ENCODE results near the gene CALCOCO1.
A peak's percentile ranks its signal among the peaks of the same experiment; 100 is the strongest.

CALCOCO1 gene

DNA sequence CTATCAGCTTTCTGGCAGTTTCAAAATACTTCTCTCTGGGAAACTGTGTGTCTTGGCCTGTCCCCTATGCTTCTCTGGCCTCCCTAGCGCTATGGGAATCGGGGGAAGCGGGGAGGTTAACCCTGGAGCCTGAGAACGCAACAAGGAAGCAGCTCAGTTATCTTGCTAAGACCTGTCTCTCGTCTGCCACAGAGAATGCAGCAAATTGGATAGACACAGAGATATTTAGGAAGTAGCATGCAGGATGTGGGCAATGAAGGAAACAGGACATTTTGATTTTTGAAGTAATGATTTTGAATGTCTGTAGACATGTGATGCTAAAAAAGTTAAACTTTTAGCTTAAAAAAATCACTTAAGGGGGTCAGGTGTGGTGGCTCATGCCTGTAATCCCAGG, 6.6 kb upstream of the CALCOCO1 start:
- Histone ChIP-seq H2BK15ac (ENCODE audit: low read depth, poor library complexity, severe bottlenecking) (no peak overlapping the region), H2BK12ac (ENCODE audit: low read length in 2 of 2) (no peak overlapping the region), H3K14ac (ENCODE audit: low read length in 2 of 2) (no peak overlapping the region), H3K4me2 (ENCODE audit: low read length, poor library complexity, severe bottlenecking) (no peak overlapping the region), H3K18ac (ENCODE audit: low read depth in 1 of 2, low read length in 2 of 2) (no peak overlapping the region), H2AK5ac (ENCODE audit: low read length, severe bottlenecking) (no peak overlapping the region), H3K23ac (ENCODE audit: low read length in 2 of 2) (no peak overlapping the region), H3K4ac (ENCODE audit: low read depth in 1 of 2, low read length in 2 of 2) (no peak overlapping the region), H3K79me1 (replicated peaks; ENCODE audit: low read length, poor library complexity, severe bottlenecking) (no peaks in the 10 kb centered on the region), H3K4me3 (ENCODE audit: insufficient read depth in 1 of 2, low read depth in 1 of 2, low read length in 2 of 2) (no peak overlapping the region), H4K91ac (ENCODE audit: low read length) (no peak overlapping the region), H2BK120ac (ENCODE audit: low read depth, low read length) (no peak overlapping the region), H3K27ac (ENCODE audit: low read length, poor library complexity, severe bottlenecking) (no peak overlapping the region), H2AFZ (ENCODE audit: low read depth, low read length) (no peak overlapping the region), H3K27me3 (ENCODE audit: control insufficient read depth in 1 of 2, insufficient read depth in 1 of 2, low read length in 2 of 2) (peaks cover 38 to 48% of the 10 kb centered on the region in 2 experiments), H4K8ac (ENCODE audit: low read length) (no peak overlapping the region), H2BK5ac (ENCODE audit: low read depth, low read length, poor library complexity, severe bottlenecking) (no peak overlapping the region), H3K9me3 (ENCODE audit: control insufficient read depth, low read length) (no peaks in the 10 kb centered on the region), H3K9ac (ENCODE audit: low read length) (no peak overlapping the region), H3K4me1 (ENCODE audit: control insufficient read depth, insufficient read depth, low read depth, low read length) (peaks cover 9% of the 10 kb centered on the region), H3K36me3 (ENCODE audit: control insufficient read depth in 1 of 2, insufficient read depth in 2 of 2, low read depth in 1 of 2, low read length in 2 of 2) (no peaks in the 10 kb centered on the region)
- WGBS = 59% methylated on average over 5 of the region's 5 CpGs
- no peak for DNase-seq

DNA sequence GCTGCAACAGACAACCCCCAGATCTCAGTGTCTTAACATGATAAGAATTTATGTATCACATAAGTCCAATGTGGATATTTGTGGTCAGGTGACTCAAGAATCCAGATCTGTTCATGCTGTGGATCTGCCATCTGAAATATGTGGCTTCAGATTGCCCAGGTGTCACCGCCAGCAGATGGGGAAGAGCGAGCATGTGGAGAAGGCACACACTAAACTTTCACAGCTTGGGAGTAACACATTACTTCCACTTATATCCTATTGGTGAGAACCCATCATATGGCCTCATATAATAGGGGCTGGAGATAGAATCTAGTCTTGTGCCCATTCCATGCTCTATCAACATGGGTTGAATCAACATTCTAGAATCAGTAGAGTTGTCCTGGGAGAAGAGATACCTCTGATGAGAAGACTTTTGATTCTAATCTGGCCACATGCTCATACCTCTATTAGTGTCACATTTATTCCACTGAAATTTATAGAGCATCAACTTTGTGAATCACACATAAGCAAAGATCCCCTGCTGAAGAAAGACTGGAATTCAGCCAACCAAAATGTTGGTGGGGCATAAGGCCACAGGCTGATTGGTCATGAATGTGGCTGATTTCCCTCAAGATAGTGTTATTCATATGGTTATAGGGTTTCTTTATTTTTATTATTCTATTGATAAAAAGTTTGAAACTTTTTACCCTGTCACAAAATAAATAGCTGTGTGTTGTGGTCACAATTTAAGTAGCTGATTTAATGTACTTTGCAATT, 6.0 kb upstream of the CALCOCO1 start:
- no peak for DNase-seq
- no peak overlapping the region for H3K14ac ChIP-seq (ENCODE audit: low read length in 2 of 2)
- H3K4me1 ChIP-seq (ENCODE audit: control insufficient read depth, insufficient read depth, low read depth, low read length) = peaks cover 5% of the 10 kb centered on the region
- H3K9ac ChIP-seq (ENCODE audit: low read length) = no peak overlapping the region
- H3K4ac ChIP-seq (ENCODE audit: low read depth in 1 of 2, low read length in 2 of 2) = no peak overlapping the region
- H4K91ac ChIP-seq (ENCODE audit: low read length) = no peak overlapping the region
- WGBS = no CpG with 5 or more reads among the region's 2 CpGs
- H3K79me1 ChIP-seq (replicated peaks; ENCODE audit: low read length, poor library complexity, severe bottlenecking) = no peaks in the 10 kb centered on the region
- no peak overlapping the region for H2AK5ac ChIP-seq (ENCODE audit: low read length, severe bottlenecking)
- no peak overlapping the region for H2AFZ ChIP-seq (ENCODE audit: low read depth, low read length)
- H2BK15ac ChIP-seq (ENCODE audit: low read depth, poor library complexity, severe bottlenecking) = no peak overlapping the region
- no peak overlapping the region for H3K18ac ChIP-seq (ENCODE audit: low read depth in 1 of 2, low read length in 2 of 2)
- no peak overlapping the region for H2BK12ac ChIP-seq (ENCODE audit: low read length in 2 of 2)
- H3K9me3 ChIP-seq (ENCODE audit: control insufficient read depth, low read length) = no peaks in the 10 kb centered on the region
- H2BK5ac ChIP-seq (ENCODE audit: low read depth, low read length, poor library complexity, severe bottlenecking) = no peak overlapping the region
- no peak overlapping the region for H3K4me3 ChIP-seq (ENCODE audit: insufficient read depth in 1 of 2, low read depth in 1 of 2, low read length in 2 of 2)
- peaks cover 33 to 42% of the 10 kb centered on the region in 2 experiments for H3K27me3 ChIP-seq (ENCODE audit: control insufficient read depth in 1 of 2, insufficient read depth in 1 of 2, low read length in 2 of 2)
- H3K4me2 ChIP-seq (ENCODE audit: low read length, poor library complexity, severe bottlenecking) = no peak overlapping the region
- no peaks in the 10 kb centered on the region for H3K36me3 ChIP-seq (ENCODE audit: control insufficient read depth in 1 of 2, insufficient read depth in 2 of 2, low read depth in 1 of 2, low read length in 2 of 2)
- no peak overlapping the region for H4K8ac ChIP-seq (ENCODE audit: low read length)
- H2BK120ac ChIP-seq (ENCODE audit: low read depth, low read length) = no peak overlapping the region
- H3K27ac ChIP-seq (ENCODE audit: low read length, poor library complexity, severe bottlenecking) = no peak overlapping the region
- no peak overlapping the region for H3K23ac ChIP-seq (ENCODE audit: low read length in 2 of 2)

DNA sequence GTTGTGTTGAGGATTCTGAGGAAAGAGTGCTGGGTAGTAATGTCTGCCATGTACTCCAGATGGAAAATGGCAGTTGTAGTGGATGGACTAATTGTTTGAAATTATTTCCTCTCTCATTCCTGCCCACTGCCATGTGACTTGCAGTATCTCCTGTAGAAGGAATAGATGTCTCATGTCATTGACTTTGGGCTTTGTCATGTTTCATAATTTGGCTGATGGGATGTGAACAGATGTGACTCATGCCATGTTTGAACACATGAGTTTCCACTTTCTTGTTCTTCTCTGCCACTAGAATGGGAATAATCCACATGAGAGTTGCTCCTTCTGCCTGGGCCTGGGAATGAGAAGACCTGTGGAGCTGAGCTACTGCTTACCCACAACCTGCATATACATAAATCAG, 2.4 kb upstream of the CALCOCO1 start:
- Histone ChIP-seq H3K9me3 (ENCODE audit: control insufficient read depth, low read length) (no peaks in the 10 kb centered on the region), H3K23ac (ENCODE audit: low read length in 2 of 2) (no peak overlapping the region), H3K4me2 (ENCODE audit: low read length, poor library complexity, severe bottlenecking) (no peak overlapping the region), H2BK12ac (ENCODE audit: low read length in 2 of 2) (no peak overlapping the region), H4K91ac (ENCODE audit: low read length) (no peak overlapping the region), H3K27ac (ENCODE audit: low read length, poor library complexity, severe bottlenecking) (no peak overlapping the region), H3K36me3 (ENCODE audit: control insufficient read depth in 1 of 2, insufficient read depth in 2 of 2, low read depth in 1 of 2, low read length in 2 of 2) (peaks cover 6 to 11% of the 10 kb centered on the region in 2 experiments), H2AFZ (ENCODE audit: low read depth, low read length) (no peak overlapping the region), H3K4me1 (ENCODE audit: control insufficient read depth, insufficient read depth, low read depth, low read length) (peaks cover 6% of the 10 kb centered on the region), H3K4me3 (ENCODE audit: insufficient read depth in 1 of 2, low read depth in 1 of 2, low read length in 2 of 2) (no peak overlapping the region), H2AK5ac (ENCODE audit: low read length, severe bottlenecking) (no peak overlapping the region), H2BK15ac (ENCODE audit: low read depth, poor library complexity, severe bottlenecking) (no peak overlapping the region), H2BK120ac (ENCODE audit: low read depth, low read length) (no peak overlapping the region), H3K9ac (ENCODE audit: low read length) (no peak overlapping the region), H4K8ac (ENCODE audit: low read length) (no peak overlapping the region), H3K4ac (ENCODE audit: low read depth in 1 of 2, low read length in 2 of 2) (no peak overlapping the region), H2BK5ac (ENCODE audit: low read depth, low read length, poor library complexity, severe bottlenecking) (no peak overlapping the region), H3K79me1 (replicated peaks; ENCODE audit: low read length, poor library complexity, severe bottlenecking) (peaks cover 20% of the 10 kb centered on the region), H3K27me3 (ENCODE audit: control insufficient read depth in 1 of 2, insufficient read depth in 1 of 2, low read length in 2 of 2) (peaks cover 0 to 6% of the 10 kb centered on the region in 2 experiments), H3K18ac (ENCODE audit: low read depth in 1 of 2, low read length in 2 of 2) (no peak overlapping the region), H3K14ac (ENCODE audit: low read length in 2 of 2) (no peak overlapping the region)
- no peak for DNase-seq

DNA sequence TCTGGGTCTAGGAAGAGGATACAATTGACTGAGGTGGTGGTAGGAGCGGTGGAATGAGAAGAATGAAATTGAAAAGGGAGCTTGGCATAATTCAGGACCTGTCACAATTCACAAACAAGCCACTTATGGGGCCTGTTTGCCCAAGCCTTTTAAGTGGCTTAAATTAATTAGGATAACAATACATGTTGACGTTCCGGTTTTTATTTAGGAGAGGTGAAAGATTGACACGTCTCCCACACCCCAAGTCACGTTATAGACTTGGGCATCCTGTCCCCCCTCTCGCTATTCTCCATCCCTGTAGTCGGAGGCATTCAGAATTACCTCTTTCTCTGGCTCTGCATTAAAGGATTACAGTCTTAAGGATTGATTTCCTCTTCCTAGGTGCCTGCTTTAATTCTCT, 954 bp upstream of the CALCOCO1 start:
- peak overlapping the region; percentile 97 for H2AFZ ChIP-seq (ENCODE audit: low read depth, low read length)
- peak overlapping the region in 1 of 2 experiments; percentile 98 for H3K4me3 ChIP-seq (ENCODE audit: insufficient read depth in 1 of 2, low read depth in 1 of 2, low read length in 2 of 2)
- H3K14ac ChIP-seq (ENCODE audit: low read length in 2 of 2) = no peak overlapping the region
- WGBS = 47% methylated on average over 7 of the region's 7 CpGs
- H3K18ac ChIP-seq (ENCODE audit: low read depth in 1 of 2, low read length in 2 of 2) = no peak overlapping the region
- peaks cover 17 to 25% of the 10 kb centered on the region in 2 experiments for H3K36me3 ChIP-seq (ENCODE audit: control insufficient read depth in 1 of 2, insufficient read depth in 2 of 2, low read depth in 1 of 2, low read length in 2 of 2)
- no peak overlapping the region for H3K23ac ChIP-seq (ENCODE audit: low read length in 2 of 2)
- H2AK5ac ChIP-seq (ENCODE audit: low read length, severe bottlenecking) = peak overlapping the region; percentile 14
- no peak overlapping the region for H4K91ac ChIP-seq (ENCODE audit: low read length)
- H3K4me2 ChIP-seq (ENCODE audit: low read length, poor library complexity, severe bottlenecking) = no peak overlapping the region
- H3K27me3 ChIP-seq (ENCODE audit: control insufficient read depth in 1 of 2, insufficient read depth in 1 of 2, low read length in 2 of 2) = peaks cover 0 to 4% of the 10 kb centered on the region in 2 experiments
- H3K27ac ChIP-seq (ENCODE audit: low read length, poor library complexity, severe bottlenecking) = no peak overlapping the region
- H2BK120ac ChIP-seq (ENCODE audit: low read depth, low read length) = no peak overlapping the region
- H3K4ac ChIP-seq (ENCODE audit: low read depth in 1 of 2, low read length in 2 of 2) = peak overlapping the region in 1 of 2 experiments; percentile 64
- H3K79me1 ChIP-seq (replicated peaks; ENCODE audit: low read length, poor library complexity, severe bottlenecking) = peaks cover 24% of the 10 kb centered on the region
- no peak for DNase-seq
- no peaks in the 10 kb centered on the region for H3K9me3 ChIP-seq (ENCODE audit: control insufficient read depth, low read length)
- no peak overlapping the region for H2BK15ac ChIP-seq (ENCODE audit: low read depth, poor library complexity, severe bottlenecking)
- H3K4me1 ChIP-seq (ENCODE audit: control insufficient read depth, insufficient read depth, low read depth, low read length) = peaks cover 6% of the 10 kb centered on the region
- peak overlapping the region; percentile 83 for H3K9ac ChIP-seq (ENCODE audit: low read length)
- no peak overlapping the region for H2BK12ac ChIP-seq (ENCODE audit: low read length in 2 of 2)
- no peak overlapping the region for H2BK5ac ChIP-seq (ENCODE audit: low read depth, low read length, poor library complexity, severe bottlenecking)
- H4K8ac ChIP-seq (ENCODE audit: low read length) = peak overlapping the region; percentile 74

All from mesenchymal stem cell (in vitro differentiated cells and primary cell).